ENCODE data around the gene ALS2CL.

- no peak for TF ChIP-seq CTCF (IDR thresholded peaks at IDR 0.05; ENCODE audit: extremely low read depth in 1 of 2, insufficient read depth in 1 of 2, low read depth in 1 of 2, low read length in 2 of 2)
- TF ChIP-seq FOS (IDR thresholded peaks at IDR 0.05; ENCODE audit: borderline replicate concordance, insufficient read depth, low read length) = no peak
- no peak for TF ChIP-seq EZH2 (IDR thresholded peaks at IDR 0.05; ENCODE audit: borderline replicate concordance, low read depth, low read length, severe bottlenecking)
Observed at GRCh38 chr3:46642971-46643370, 50.5 kb downstream of the ALS2CL start.

All from endothelial cell of umbilical vein (primary cell).